ENCODE data around the gene CACNB1. TPM values are rescaled to one million over a fixed set of nuclear protein-coding genes. Genes with fewer than 3 reads are reported as not detected.

CACNB1 gene
- total and polyA plus RNA-seq, 10 of the 15 experiments (the other 5 are each of a cell fraction or from before 2014, with no cell fraction given), result 0.06 to 15.6 (median 6.3) TPM

GRCh38 chr17:39151943-39152818 is 45.3 kb downstream of the CACNB1 start:
- RAD21 ChIA-PET (ENCODE audit: unreplicated experiment), result interaction anchor here (0.6 to 3.9 kb wide), 25 partner anchors 11 to 601 kb away, joined by 3 to 142 read pairs (median 6); partner anchors contain the start of genes LASP1, PSMB3, RPL19 and RPL23
- intact Hi-C loops (cut with micrococcal nuclease; ENCODE audit: unreplicated experiment), result loop anchor here (5.0 kb wide), 3 partner anchors 90 to 355 kb away; partner anchors contain the start of gene PIP4K2B

More at GRCh38 chr17:39151943-39152818, 45.3 kb downstream of the CACNB1 start:
- CTCF ChIA-PET, result interaction anchor here (0.6 to 5.9 kb wide), 46 partner anchors 8 to 475 kb away, joined by 3 to 208 read pairs (median 6); partner anchors contain the start of genes ARL5C, CWC25, LASP1 and RPL19
- no peak overlapping the region for H3K9ac ChIP-seq (ENCODE audit: control insufficient read depth, insufficient read depth, low read length)
- in situ Hi-C loops (cut with MboI), result loop anchor here (5.0 to 10.0 kb wide), 2 partner anchors 165 to 397 kb away; partner anchors contain the start of gene PSMB3
- peaks cover 8% of the 10 kb centered on the region for H3K4me1 ChIP-seq (ENCODE audit: control insufficient read depth, insufficient read depth, low read length)
- H3K27me3 ChIP-seq (replicated peaks in 1 of 2; ENCODE audit: control insufficient read depth in 2 of 2, insufficient read depth in 2 of 2, low read length in 1 of 2), result peaks cover 5 to 13% of the 10 kb centered on the region in 2 experiments
- SMC1A ChIA-PET (ENCODE audit: uncharacterized antibody, unreplicated experiment), result interaction anchor here (0.7 to 4.2 kb wide), 19 partner anchors 13 to 485 kb away, joined by 3 to 117 read pairs (median 6); partner anchors contain the start of genes ARL5C, LASP1, PSMB3 and RPL19
- peak overlapping the region; percentile 32 for H2AFZ ChIP-seq (ENCODE audit: control insufficient read depth, low read depth, low read length)
- DNase-seq (ENCODE audit: low read depth, low spot score) (no peak), ATAC-seq (no peak), FAIRE-seq (no peak)
- peak overlapping the region; percentile 87; the same call in 1 of the 2 replicates for H3K4me3 ChIP-seq
- no peak for TF ChIP-seq BCL3 (IDR thresholded peaks at IDR 0.05; ENCODE audit: borderline replicate concordance, insufficient read depth, low read depth, low read length, poor library complexity, severe bottlenecking)
- TF ChIP-seq EGR1 (IDR thresholded peaks at IDR 0.05; ENCODE audit: borderline replicate concordance in 1 of 2, low read depth in 2 of 2, low read length in 2 of 2), result no peak
- TF ChIP-seq POU2F2 (IDR thresholded peaks at IDR 0.05; ENCODE audit: borderline replicate concordance, low read depth, low read length), result no peak
- no peak for TF ChIP-seq SIX5 (IDR thresholded peaks at IDR 0.05; ENCODE audit: low read depth, low read length, severe bottlenecking)
- no peak for TF ChIP-seq RAD51 (IDR thresholded peaks at IDR 0.05)
- TF ChIP-seq BRCA1 (IDR thresholded peaks at IDR 0.05; ENCODE audit: low read depth, low read length), result no peak
- TF ChIP-seq EED (IDR thresholded peaks at IDR 0.05; ENCODE audit: low read depth), result no peak
- no peak for TF ChIP-seq ATF3 (IDR thresholded peaks at IDR 0.05; ENCODE audit: borderline replicate concordance, extremely low read depth, low read depth, low read length)
- no peak overlapping the region for H3K27ac ChIP-seq (ENCODE audit: control insufficient read depth, insufficient read depth)
- H3K9me3 ChIP-seq (replicated peaks; ENCODE audit: control insufficient read depth, insufficient read depth, low read length), result no peaks in the 10 kb centered on the region
- POLR2A ChIA-PET, result interaction anchor here (0.6 to 2.3 kb wide), 7 partner anchors 13 to 400 kb away, joined by 3 to 9 read pairs (median 5); partner anchors contain the start of genes CDK12 and PSMB3
- H3K36me3 ChIP-seq (ENCODE audit: control insufficient read depth in 2 of 2, insufficient read depth in 2 of 2, low read length in 1 of 2), result no peaks in the 10 kb centered on the region
- H4K20me1 ChIP-seq (ENCODE audit: control insufficient read depth, insufficient read depth), result no peaks in the 10 kb centered on the region
- no peaks in the 10 kb centered on the region for H3K79me2 ChIP-seq (ENCODE audit: control insufficient read depth, insufficient read depth, low read length)
- H3K4me2 ChIP-seq (ENCODE audit: control insufficient read depth, insufficient read depth), result peak overlapping the region; percentile 98; the same call in 1 of the 2 replicates
- WGBS (ENCODE audit: insufficient coverage, insufficient replicate concordance, low lambda C conversion rate, missing lambda C conversion rate), result 21% methylated on average over 22 of the region's 25 CpGs
- BruUV-seq (replicated peaks), result no TSS peak
